GM18502 (cell line): ENCODE measurements around the gene PTPN4.

Experiments
- ATAC-seq: cut with Tn5 transposase; IDR thresholded peaks from one replicate; pipeline ENCODE4 v1.9.1; 2021; ENCODE audit warnings: mild to moderate bottlenecking; ENCODE audit not compliant: unreplicated experiment, poor library complexity

The PTPN4 gene

GRCh38 chr2:119846021-119846420 is 86.3 kb downstream of the PTPN4 start:
- ATAC-seq = no peak

- ATAC-seq = no peak
Measured at GRCh38 chr2:119849838-119850565, 90.3 kb downstream of the PTPN4 start.

- ATAC-seq = no peak
Measured at GRCh38 chr2:119852214-119852613, 92.5 kb downstream of the PTPN4 start.

- no peak for ATAC-seq
Measured at GRCh38 chr2:119853777-119854399, 94.2 kb downstream of the PTPN4 start.

GRCh38 chr2:119856469-119856901 is 96.8 kb downstream of the PTPN4 start:
- no peak for ATAC-seq

- ATAC-seq = no peak
Measured at GRCh38 chr2:119857742-119858141, 98.0 kb downstream of the PTPN4 start.

- no peak for ATAC-seq
Measured at GRCh38 chr2:119859528-119859927, 99.8 kb downstream of the PTPN4 start.

GRCh38 chr2:119860924-119861323 is 101.2 kb downstream of the PTPN4 start:
- ATAC-seq = no peak

- peak; percentile 84 for ATAC-seq
Measured at GRCh38 chr2:119862127-119862889, 102.6 kb downstream of the PTPN4 start.

- peak; percentile 67 for ATAC-seq
Measured at GRCh38 chr2:119864318-119864717, 104.6 kb downstream of the PTPN4 start.

GRCh38 chr2:119871725-119872124 is 112.0 kb downstream of the PTPN4 start:
- ATAC-seq = no peak

- ATAC-seq = no peak
Measured at GRCh38 chr2:119873350-119874315, 113.9 kb downstream of the PTPN4 start.

- no peak for ATAC-seq
Measured at GRCh38 chr2:119879502-119879901, 119.8 kb downstream of the PTPN4 start.

- ATAC-seq = no peak
Measured at GRCh38 chr2:119888680-119889079, 129.0 kb downstream of the PTPN4 start.

- no peak for ATAC-seq
Measured at GRCh38 chr2:119897736-119898395, 138.1 kb downstream of the PTPN4 start.

- ATAC-seq = no peak
Measured at GRCh38 chr2:119901013-119901412, 141.3 kb downstream of the PTPN4 start.

- no peak for ATAC-seq
Measured at GRCh38 chr2:119910566-119910965, 150.8 kb downstream of the PTPN4 start.

GRCh38 chr2:119914266-119914665 is 154.5 kb downstream of the PTPN4 start:
- ATAC-seq = no peak

- ATAC-seq = no peak
Measured at GRCh38 chr2:119921825-119922224, 162.1 kb downstream of the PTPN4 start.

GRCh38 chr2:119922699-119923098 is 163.0 kb downstream of the PTPN4 start:
- ATAC-seq = no peak
